Psoas muscle (tissue), 8 donors: ENCODE measurements around the gene GALNT16. TPM values are rescaled to one million over a fixed set of nuclear protein-coding genes. Genes with fewer than 3 reads are reported as not detected.
"Not testable (repeated sequence)": the region's sequence is repeated elsewhere in the genome, so short reads cannot be mapped to it uniquely, and the experiment has no call there.

Experiments
- ATAC-seq, 4 donors: fragments of 200-7000 bp; cut with Tn5 transposase; one replicate each; pipeline ENCODE4 v1.9.1; 2020; ENCODE audit warnings: moderate library complexity in 3 of 4, mild to moderate bottlenecking in 2 of 4
- DNase-seq, 2 donors: peaks; one replicate each; pipeline ENCODE4 v3.0.0-alpha.2; 2020
- H3K27ac ChIP-seq: fragments of 200-600 bp; one replicate; pipeline ENCODE4 v1.8.0; 2022
- H3K27me3 ChIP-seq, 3 donors: fragments of 200-600 bp in 1 of 3; one replicate each; pipeline versions ENCODE4 v1.6.1 to v1.8.0; 2013 to 2022; ENCODE audit warnings: low read length in 2 of 3, mild to moderate bottlenecking in 2 of 3, moderate library complexity in 1 of 3; ENCODE audit not compliant: insufficient read depth in 3 of 3
- H3K36me3 ChIP-seq, 2 donors: fragments of 200-600 bp in 1 of 2; one replicate each; pipeline versions ENCODE4 v1.6.1 to v1.8.0; 2013 to 2022; ENCODE audit warnings: low read depth in 1 of 2, mild to moderate bottlenecking in 1 of 2, moderate library complexity in 1 of 2; ENCODE audit not compliant: insufficient read depth in 1 of 2
- H3K4me1 ChIP-seq: fragments of 200-600 bp; one replicate; pipeline ENCODE4 v1.8.0; 2022
- H3K4me3 ChIP-seq: fragments of 200-600 bp; one replicate; pipeline ENCODE4 v1.8.0; 2022; ENCODE audit warnings: mild to moderate bottlenecking
- H3K9me3 ChIP-seq: fragments of 200-600 bp; one replicate; pipeline ENCODE4 v1.8.0; 2022
- WGBS, 3 donors: extraction: QIAGEN DNeasy Blood & Tissue Kit; methylation state at CpG; one replicate each; pipeline versions ENCODE4 v1.1.6 to v1.1.7; 2013; 5-methylcytosine and 5-hydroxymethylcytosine counted together
- intact Hi-C, 2 donors: fragments of 100-400 bp; cut with DNase I; formaldehyde crosslinking; loops; one replicate each; pipeline versions ENCODE4 v1.11.0 to v1.14.2; 2022
- long read RNA-seq, 2 donors: library from polyadenylated mRNA; unstranded; transcript quantifications; one replicate each; pipeline ENCODE4 v2.0.0, GENCODE V29; 2021
- polyA plus RNA-seq, 3 donors: library from polyadenylated mRNA; stranded (reverse); fragments of 200-250 nt; gene quantifications; one replicate each; pipeline ENCODE4 v1.2.3, GENCODE V29; 2013
- total RNA-seq, 4 donors: library from RNA; stranded (reverse); fragmentation: NEBNext Ultra II Directional in 2 of 4; extraction: Animal tissue kit (Norgen Biotek cat#: 25700) in 2 of 4; gene quantifications; one replicate each; pipeline versions ENCODE4 v1.2.1 to v1.2.4, GENCODE V29; 2021 to 2023
- TF ChIP-seq, protein P1 (sequence below): fragments of 200-600 bp; IDR thresholded peaks from one replicate; pipeline ENCODE4 v1.8.0; 2022; ENCODE audit warnings: antibody characterized with exemption
- donor health status: healthy with polysubstance abuse.
- donor health status: DM: no; HTN: no; CAD: no; lungs with moderate emphysema.
- donor health status: Bipolar disorder and iron deficiency.
- donor health status: healthy.
- donor health status: DM: yes; HTN: yes; CAD: no.
- donor health status: DM: no; HTN: no; CAD: no.
- donor health status: DM: no; HTN: no; CAD: no.
- donor health status: DM: yes; HTN: yes; CAD: no.

Gene GALNT16
- 1 to 10 TPM; 1.7 to 2.6 (median 2.4) TPM for total RNA-seq
- 1 to 10 TPM in 1 of 3 donors, under 1 TPM in 2; 0.83 to 1.4 (median 0.95) TPM for polyA plus RNA-seq
- long read RNA-seq, donor 1, partial matches to known transcripts, result 0 of 2 reads
- long read RNA-seq, donor 1, other reads (novel, unspliced or antisense), result 0 of 2 reads
- long read RNA-seq, donor 2, full-length matches to known transcripts, result 3 of 4 reads
- long read RNA-seq, donor 2, partial matches to known transcripts, result 0 of 4 reads
- long read RNA-seq, donor 2, other reads (novel, unspliced or antisense), result 1 of 4 reads

DNA sequence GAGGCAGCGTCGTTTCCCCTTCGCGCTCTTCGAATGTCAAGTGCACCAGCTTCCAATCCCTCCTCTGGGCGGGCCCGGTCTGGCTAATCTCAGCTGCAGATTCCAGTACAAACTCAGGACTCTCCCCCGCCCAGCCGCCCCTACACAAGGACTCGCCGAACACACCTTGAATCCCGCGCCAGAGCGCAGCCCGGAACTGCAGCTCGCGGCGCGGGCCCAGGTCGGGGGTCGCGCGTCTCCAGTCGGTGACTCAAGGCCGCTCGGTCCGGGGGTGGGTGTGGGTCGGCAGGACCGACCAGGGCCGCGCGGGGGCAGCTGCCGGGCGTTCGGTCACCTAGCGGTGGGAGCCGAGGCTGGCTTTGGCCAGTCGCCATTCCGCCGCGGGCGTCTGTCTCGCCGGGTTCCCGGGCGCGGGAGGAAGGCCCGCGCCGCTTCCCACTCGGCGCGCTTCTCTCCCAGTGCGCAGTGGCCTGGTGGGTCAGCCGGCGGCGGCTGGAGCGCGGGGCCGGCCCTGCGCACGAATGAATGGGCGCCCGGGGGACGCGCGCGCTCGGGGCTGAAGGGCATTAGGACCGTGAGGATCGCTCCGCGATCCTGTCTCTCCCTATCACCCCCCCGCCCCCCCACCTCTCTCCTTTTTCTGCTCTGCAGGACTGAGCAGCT, at the start of gene GALNT16:
Gene GALNT16, plus strand, starts transcription at position 632 of the 663 bp plus-strand sequence. CDS start 133 bp downstream, outside the sequence.
- Histone ChIP-seq H3K9me3 (no peaks in the 10 kb centered on the region), H3K27ac (peak within 1 kb of the TSS; percentile 36), H3K27me3 (peaks cover 0 to 74% (median 12%) of the 10 kb centered on the region in 3 donors), H3K4me1 (peaks cover 6% of the 10 kb centered on the region), H3K36me3 (no peaks in the 10 kb centered on the region), H3K4me3 (peak within 1 kb of the TSS; percentile 74)
- ATAC-seq (peak; percentile 32 to 77 (median 54)), DNase-seq (peak; percentile 49 to 77)
- WGBS, 3 donors, result 1 to 3% (median 2%) methylated on average over 42 to 74 of the region's 74 CpGs
- TF ChIP-seq, protein P1, sequence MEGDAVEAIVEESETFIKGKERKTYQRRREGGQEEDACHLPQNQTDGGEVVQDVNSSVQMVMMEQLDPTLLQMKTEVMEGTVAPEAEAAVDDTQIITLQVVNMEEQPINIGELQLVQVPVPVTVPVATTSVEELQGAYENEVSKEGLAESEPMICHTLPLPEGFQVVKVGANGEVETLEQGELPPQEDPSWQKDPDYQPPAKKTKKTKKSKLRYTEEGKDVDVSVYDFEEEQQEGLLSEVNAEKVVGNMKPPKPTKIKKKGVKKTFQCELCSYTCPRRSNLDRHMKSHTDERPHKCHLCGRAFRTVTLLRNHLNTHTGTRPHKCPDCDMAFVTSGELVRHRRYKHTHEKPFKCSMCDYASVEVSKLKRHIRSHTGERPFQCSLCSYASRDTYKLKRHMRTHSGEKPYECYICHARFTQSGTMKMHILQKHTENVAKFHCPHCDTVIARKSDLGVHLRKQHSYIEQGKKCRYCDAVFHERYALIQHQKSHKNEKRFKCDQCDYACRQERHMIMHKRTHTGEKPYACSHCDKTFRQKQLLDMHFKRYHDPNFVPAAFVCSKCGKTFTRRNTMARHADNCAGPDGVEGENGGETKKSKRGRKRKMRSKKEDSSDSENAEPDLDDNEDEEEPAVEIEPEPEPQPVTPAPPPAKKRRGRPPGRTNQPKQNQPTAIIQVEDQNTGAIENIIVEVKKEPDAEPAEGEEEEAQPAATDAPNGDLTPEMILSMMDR, result peak; percentile 34
- intact Hi-C loops, result loop anchor here in 1 of 2 donors (5.0 kb wide), 2 partner anchors 88 to 103 kb away; no protein-coding TSS in a partner anchor

GRCh38 chr14:69214393-69214792, 45.6 kb upstream of the GALNT16 start:
- TF ChIP-seq, protein P1, result no peak
- Histone ChIP-seq H3K36me3 (peaks cover 3 to 20% of the 10 kb centered on the region in 2 donors), H3K27ac (peak overlapping the region; percentile 59), H3K4me1 (peaks cover 12% of the 10 kb centered on the region), H3K27me3 (no peaks in the 10 kb centered on the region), H3K4me3 (peak overlapping the region; percentile 13), H3K9me3 (no peaks in the 10 kb centered on the region)
- WGBS, 3 donors, result 25 to 45% (median 27%) methylated on average over 2 of the region's 2 CpGs
- ATAC-seq (peak; percentile 93 to 99 (median 97)), DNase-seq (no peak)
- intact Hi-C loops, result no loop called here

- H3K4me3 ChIP-seq, H3K36me3 ChIP-seq, ATAC-seq, H3K4me1 ChIP-seq, H3K27ac ChIP-seq, intact Hi-C loops, H3K27me3 ChIP-seq, H3K9me3 ChIP-seq, DNase-seq: not testable (repeated sequence)
- 94 to 100% (median 97%) methylated on average over 2 to 3 of the region's 3 CpGs for whole genome bisulfite sequencing, 3 donors
Observed at GRCh38 chr14:69217663-69218062, 42.3 kb upstream of the GALNT16 start.

DNA sequence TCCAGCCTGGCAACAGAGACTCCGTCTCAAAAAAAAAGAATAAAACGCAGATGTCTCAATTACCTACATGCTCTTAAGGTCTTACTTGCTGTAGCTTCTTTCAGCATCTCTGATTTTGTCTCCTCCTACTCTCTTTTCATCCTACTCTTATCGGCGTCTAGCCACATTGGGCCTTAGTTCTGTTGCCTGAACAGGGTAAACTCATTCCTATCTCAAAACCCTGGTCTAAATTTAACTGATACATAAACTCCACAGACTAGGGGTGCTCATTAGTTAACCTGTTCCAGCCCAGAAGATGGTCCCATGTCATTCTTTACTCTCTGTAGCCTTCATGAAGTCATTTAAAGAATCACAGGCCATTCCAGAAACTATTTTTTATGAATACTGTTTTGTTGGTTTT, 35.0 kb upstream of the GALNT16 start:
- TF ChIP-seq, protein P1, result no peak
- DNase-seq (no peak), ATAC-seq (peak in 1 of 4 donors; percentile 24)
- WGBS, 3 donors, result 76 to 91% (median 79%) methylated on average over 4 of the region's 4 CpGs
- no peaks in the 10 kb centered on the region for H3K27me3 ChIP-seq
- peaks cover under 1 to 34% of the 10 kb centered on the region in 2 donors for H3K36me3 ChIP-seq
- H3K9me3 ChIP-seq, result no peaks in the 10 kb centered on the region
- no peak overlapping the region for H3K4me3 ChIP-seq
- no peak overlapping the region for H3K27ac ChIP-seq
- peaks cover 10% of the 10 kb centered on the region for H3K4me1 ChIP-seq
- intact Hi-C loops, result no loop called here

DNA sequence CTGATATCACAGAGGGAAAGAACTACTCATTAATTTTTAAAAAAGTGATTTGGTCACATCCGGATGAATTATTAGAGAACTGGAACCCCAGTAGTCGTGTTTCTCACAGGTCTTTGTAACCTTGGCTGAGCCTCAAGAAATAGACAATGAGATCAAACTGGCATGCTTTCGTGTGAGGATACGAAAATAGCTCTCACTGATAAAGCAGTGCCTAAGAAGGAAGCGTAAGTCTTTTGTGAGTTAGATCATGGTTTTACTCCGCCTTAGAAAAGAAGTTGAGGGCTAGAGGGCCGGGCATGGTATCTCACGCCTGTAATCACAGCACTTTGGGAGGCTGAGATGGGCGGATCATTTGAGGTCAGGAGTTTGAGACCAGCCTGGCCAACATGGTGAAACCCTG, 33.8 kb upstream of the GALNT16 start:
- 35 to 43% (median 37%) methylated on average over 9 of the region's 9 CpGs for WGBS, 3 donors

More for the DNA sequence above, 33.8 kb upstream of the GALNT16 start:
- Histone ChIP-seq H3K27ac (peak overlapping the region; percentile 39), H3K27me3 (no peaks in the 10 kb centered on the region), H3K9me3 (no peaks in the 10 kb centered on the region), H3K4me1 (peaks cover 10% of the 10 kb centered on the region), H3K36me3 (peaks cover 2 to 46% of the 10 kb centered on the region in 2 donors), H3K4me3 (no peak overlapping the region)
- ATAC-seq, result peak in 3 of 4 donors; percentile 30 to 59 (median 44)
- TF ChIP-seq, protein P1, result no peak
- intact Hi-C loops, result no loop called here
- no peak for DNase-seq
